ENCODE results near the gene TMC3. TPM values are rescaled to one million over a fixed set of nuclear protein-coding genes. Genes with fewer than 3 reads are reported as not detected.
"Not testable (repeated sequence)": the region's sequence is repeated elsewhere in the genome, so short reads cannot be mapped to it uniquely, and the experiment has no call there.

TMC3 gene
- not detected for total RNA-seq

GRCh38 chr15:81373775-81374395 lies at the start of gene TMC3:
TMC3 (minus strand) TSS chr15:81374213; CDS start chr15:81374077, 136 bp downstream.
- DNase-seq (ENCODE audit: low spot score), result no peak
- no peak for ATAC-seq

GRCh38 chr15:81421461-81421860 lies 47.4 kb upstream of the TMC3 start:
- DNase-seq (ENCODE audit: low spot score), result no peak
- no peak for ATAC-seq

- ATAC-seq, result no peak
- no peak for DNase-seq (ENCODE audit: low spot score)
These were observed 45.4 kb upstream of the TMC3 start for GRCh38 chr15:81419332-81419943.

- DNase-seq (ENCODE audit: low spot score) (no peak), ATAC-seq (no peak)
These were observed 44.9 kb upstream of the TMC3 start for GRCh38 chr15:81418891-81419290.

- no peak for ATAC-seq
- DNase-seq (ENCODE audit: low spot score), result no peak
These were observed 44.4 kb upstream of the TMC3 start for GRCh38 chr15:81418444-81418843.

- DNase-seq (ENCODE audit: low spot score); ATAC-seq: not testable (repeated sequence)
These were observed 40.4 kb upstream of the TMC3 start for GRCh38 chr15:81414274-81414968.

- no peak for ATAC-seq
- DNase-seq (ENCODE audit: low spot score), result no peak
These were observed 39.8 kb upstream of the TMC3 start for GRCh38 chr15:81413851-81414250.

GRCh38 chr15:81411969-81412633 lies 38.1 kb upstream of the TMC3 start:
- no peak for DNase-seq (ENCODE audit: low spot score)
- no peak for ATAC-seq

GRCh38 chr15:81411051-81411450 lies 37.0 kb upstream of the TMC3 start:
- ATAC-seq, result no peak
- DNase-seq (ENCODE audit: low spot score), result no peak

- DNase-seq (ENCODE audit: low spot score), result no peak
- ATAC-seq, result peak; percentile 83
These were observed 36.3 kb upstream of the TMC3 start for GRCh38 chr15:81410318-81410753.

GRCh38 chr15:81407718-81408117 lies 33.7 kb upstream of the TMC3 start:
- no peak for ATAC-seq
- no peak for DNase-seq (ENCODE audit: low spot score)

- ATAC-seq (no peak), DNase-seq (ENCODE audit: low spot score) (no peak)
These were observed 33.2 kb upstream of the TMC3 start for GRCh38 chr15:81407176-81407575.

GRCh38 chr15:81400640-81401236 lies 26.7 kb upstream of the TMC3 start:
- no peak for DNase-seq (ENCODE audit: low spot score)
- ATAC-seq, result peak; percentile 84

- DNase-seq (ENCODE audit: low spot score) (no peak), ATAC-seq (peak; percentile 71)
These were observed 25.0 kb upstream of the TMC3 start for GRCh38 chr15:81398910-81399551.

- peak; percentile 69 for ATAC-seq
- no peak for DNase-seq (ENCODE audit: low spot score)
These were observed 24.4 kb upstream of the TMC3 start for GRCh38 chr15:81398456-81398855.

- no peak for DNase-seq (ENCODE audit: low spot score)
- peak; percentile 56 for ATAC-seq
These were observed 20.6 kb upstream of the TMC3 start for GRCh38 chr15:81394603-81395002.

GRCh38 chr15:81391657-81392056 lies 17.6 kb upstream of the TMC3 start:
- ATAC-seq, result no peak
- no peak for DNase-seq (ENCODE audit: low spot score)

- no peak for ATAC-seq
- no peak for DNase-seq (ENCODE audit: low spot score)
These were observed 14.4 kb upstream of the TMC3 start for GRCh38 chr15:81388436-81388770.

GRCh38 chr15:81387621-81388435 lies 13.8 kb upstream of the TMC3 start:
- ATAC-seq, result no peak
- no peak for DNase-seq (ENCODE audit: low spot score)

GRCh38 chr15:81386947-81387346 lies 12.9 kb upstream of the TMC3 start:
- ATAC-seq (no peak), DNase-seq (ENCODE audit: low spot score) (no peak)
